NCI-H1092 treated with DMSO at 0.1 percent for 48 hours (cell line): ENCODE measurements around the gene GAK.
"Not testable (repeated sequence)": the region's sequence is repeated elsewhere in the genome, so short reads cannot be mapped to it uniquely, and the experiment has no call there.

Experiments
- DNase-seq: peaks from one replicate; lab custom pipeline; 2025; lab: John Stamatoyannopoulos, UW

The GAK gene

DNA sequence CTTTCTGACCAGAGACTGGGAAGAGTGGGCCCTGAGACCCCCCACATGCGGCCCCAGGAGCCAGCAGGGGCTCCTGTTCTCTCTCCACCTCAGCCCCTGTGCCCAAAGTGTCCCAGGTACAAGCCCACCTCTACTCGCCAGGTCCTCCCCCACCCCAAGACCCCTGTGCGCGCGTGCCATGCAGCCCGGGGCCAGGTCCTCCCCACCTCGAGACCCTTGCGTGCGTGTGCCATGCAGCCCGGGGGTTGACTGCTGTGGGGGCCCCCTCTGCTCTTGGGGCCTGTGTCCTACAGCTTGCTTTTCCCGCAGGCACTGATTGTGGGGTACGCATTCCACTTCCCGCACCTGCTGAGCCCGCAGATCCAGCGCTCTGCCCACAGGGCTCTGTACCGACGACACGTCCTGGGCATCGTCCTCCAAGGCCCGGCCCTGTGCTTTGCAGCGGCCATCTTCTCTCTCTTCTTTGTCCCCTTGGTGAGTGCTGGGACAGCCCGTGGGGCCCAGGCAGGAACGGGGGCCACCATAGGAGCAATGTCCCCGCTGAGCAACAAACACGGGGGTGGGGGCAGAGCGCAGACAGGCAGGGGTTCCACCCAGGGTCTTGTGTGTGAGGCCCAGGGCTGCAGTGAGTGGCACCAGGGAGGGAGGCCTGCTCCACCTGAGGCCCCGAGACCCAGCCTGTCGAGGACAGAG is 20.9 kb upstream of the GAK start:
- DNase-seq: no peak

DNA sequence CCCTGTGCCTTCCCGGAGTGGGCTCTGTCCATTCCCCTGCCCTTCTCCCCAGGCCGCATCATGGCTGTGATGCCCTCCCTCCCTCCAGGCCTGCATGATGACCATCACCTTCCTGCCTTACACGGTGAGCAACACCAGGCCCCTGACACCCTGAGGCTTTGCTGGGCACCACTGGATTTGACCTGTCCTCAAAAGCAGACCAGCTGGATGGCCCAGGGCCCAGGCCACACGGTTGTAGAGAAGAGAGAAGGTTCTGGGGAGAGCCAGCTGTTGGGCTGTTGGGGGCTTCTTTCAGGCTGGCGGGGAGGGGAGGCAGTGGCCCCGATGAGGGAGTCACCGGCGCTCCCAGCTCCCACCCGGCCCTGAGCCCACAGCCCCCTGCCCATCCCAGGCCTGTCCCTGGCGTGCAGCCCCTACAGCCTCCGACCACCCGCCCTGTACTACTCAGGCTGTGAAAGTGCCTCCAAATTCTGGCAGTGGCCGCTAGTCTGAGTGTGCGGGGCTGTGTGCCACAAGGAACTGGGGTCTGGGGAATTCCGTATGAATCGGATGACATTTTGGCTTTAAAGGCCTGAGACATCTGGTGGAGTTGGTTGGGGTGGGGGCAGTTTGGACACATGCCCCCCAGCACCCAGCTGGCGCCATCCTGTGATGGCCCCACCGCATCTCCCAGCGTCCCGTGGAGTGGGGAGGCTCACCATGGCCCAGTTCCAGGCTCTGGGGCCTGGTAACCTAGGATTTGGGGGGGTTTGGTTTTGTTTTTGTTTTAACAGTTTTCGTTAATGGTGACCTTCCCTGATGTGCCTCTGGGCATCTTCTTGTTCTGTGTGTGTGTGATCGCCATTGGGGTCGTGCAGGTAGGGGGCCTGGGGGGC is 19.7 kb upstream of the GAK start:
- no peak for DNase-seq

DNA sequence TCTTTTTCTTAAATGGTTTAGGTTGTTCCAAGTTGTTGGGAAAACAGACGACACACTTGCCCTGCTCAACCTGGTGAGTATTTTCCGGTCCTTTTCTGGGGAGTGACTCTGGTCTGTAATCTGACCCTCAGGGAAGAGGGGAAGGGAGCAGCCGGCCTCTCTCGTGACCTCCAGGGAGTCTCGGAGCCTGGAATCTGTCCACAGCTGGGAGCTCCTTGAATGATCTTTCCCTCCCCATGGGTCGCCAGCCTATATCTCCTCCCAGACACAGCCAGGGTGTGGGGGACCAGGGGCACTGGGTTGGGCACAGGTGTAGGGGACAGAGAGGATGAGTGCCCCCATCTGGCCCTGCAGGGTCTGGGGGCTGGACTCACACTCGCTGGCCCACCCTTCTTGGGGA is 19.1 kb upstream of the GAK start:
- DNase-seq: no peak

DNA sequence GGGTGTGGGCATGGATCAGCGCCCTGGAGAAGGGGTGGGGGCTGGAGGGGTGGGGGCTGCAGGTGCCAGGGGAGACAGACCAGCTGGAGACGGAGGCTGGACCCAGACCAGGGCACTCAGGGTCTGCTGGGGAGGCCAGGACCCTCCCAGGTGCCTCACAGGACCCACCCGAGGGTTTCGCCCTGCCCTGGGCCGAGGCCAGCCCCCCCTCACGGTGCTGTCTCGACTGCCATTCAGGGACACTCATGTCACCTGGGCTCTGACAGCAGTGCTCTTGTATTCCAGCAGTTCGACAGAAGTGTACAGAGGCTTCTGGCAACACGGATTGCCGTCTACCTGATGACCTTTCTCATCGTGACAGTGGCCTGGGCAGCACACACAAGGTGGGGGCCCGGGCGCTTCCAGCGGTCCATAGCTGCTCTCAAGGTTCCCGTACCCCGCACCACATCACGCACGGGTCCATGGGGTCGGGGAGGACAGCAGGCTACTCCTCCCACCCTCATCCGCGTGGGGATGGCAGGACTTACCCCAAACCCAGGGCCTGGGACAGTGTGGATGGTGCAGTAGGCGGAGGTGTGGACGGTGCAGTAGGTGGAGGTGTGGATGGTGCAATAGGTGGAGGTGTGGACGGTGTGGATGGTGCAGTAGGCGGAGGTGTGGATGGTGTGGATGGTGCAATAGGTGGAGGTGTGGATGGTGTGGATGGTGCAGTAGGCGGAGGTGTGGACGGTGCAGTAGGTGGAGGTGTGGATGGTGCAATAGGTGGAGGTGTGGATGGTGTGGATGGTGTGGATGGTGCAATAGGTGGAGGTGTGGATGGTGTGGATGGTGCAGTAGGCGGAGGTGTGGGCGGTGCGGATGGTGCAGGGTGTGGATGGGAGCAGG is 18.3 kb upstream of the GAK start:
- DNase-seq: no peak

DNA sequence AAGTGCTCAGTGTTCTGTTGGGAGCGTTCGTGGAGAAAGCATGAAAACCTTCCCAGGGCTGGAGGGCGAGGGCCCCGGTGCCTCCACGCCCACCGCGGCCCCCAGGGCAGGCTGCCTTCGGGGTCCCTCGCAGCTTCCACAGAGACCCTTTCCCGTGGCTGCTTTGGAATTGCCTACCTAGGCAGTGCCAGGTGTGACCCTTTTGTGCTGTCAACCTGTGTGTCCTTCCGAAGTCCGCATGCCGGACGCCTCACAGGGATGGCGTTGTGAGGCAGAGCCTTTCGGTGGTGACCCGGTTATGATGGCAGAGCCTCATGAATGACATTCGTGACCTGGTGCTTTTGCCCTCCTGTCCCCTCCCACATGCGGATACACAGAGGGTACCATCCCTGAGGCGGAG is 17.5 kb upstream of the GAK start:
- DNase-seq: no peak

DNA sequence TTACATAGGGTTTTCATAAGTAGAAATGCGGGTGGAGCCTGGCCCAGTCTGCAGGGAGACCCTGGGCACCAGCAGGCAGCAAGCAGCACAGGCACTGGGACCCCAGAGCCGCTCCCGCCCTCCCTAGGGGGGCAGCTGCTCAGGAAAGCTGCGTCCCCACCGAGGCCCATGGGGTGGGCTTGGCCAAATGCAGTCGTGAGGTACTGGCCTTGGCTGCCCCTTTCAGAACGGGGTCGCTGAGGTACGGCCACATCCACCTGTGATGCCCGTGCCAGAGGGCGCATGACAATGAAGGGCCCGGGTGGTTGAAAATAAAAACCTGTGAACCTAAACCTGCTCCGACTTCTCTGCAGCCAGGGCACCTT is 16.8 kb upstream of the GAK start:
- no peak for DNase-seq

DNA sequence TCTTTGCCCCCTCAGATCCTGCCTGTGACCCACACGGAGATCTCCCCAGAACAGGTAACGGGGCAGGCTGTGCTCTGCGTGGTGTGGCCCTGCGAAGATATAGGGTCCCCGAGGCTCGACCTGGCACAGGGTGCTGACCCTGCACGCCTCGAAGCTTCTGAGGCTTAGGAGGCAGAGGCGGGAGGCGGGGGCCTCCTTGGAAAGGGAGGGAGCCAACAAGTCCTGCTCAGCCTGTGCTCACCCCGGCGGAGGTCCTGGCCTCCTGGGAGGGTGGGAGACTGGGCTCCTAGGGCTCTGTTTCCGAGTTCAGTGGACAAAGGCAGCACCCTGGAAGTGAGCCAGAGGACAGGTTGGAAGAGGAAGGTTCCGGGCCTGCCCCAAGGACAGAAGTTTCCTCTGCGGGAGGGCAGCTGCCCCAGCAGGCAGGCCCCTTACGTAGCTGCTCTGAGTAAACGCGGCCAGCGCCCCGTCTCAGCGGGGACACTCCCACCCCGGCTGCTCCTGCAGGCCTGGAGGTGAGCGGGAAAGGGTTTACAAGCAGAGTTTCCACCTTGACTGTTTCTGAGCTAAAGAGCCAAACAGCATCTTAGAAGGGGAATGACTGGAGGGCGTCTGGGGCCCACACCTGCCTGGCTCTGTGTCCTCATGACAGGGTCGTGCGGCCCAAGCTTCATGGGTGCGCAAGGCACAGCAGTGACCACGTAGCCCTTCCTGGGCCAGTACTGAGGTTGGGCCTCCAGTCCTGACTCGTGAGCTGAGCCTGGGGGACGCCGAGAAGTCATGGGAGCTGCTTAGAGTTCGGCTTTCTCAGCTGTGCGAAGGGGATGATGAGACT is 16.2 kb upstream of the GAK start:
- no peak for DNase-seq

DNA sequence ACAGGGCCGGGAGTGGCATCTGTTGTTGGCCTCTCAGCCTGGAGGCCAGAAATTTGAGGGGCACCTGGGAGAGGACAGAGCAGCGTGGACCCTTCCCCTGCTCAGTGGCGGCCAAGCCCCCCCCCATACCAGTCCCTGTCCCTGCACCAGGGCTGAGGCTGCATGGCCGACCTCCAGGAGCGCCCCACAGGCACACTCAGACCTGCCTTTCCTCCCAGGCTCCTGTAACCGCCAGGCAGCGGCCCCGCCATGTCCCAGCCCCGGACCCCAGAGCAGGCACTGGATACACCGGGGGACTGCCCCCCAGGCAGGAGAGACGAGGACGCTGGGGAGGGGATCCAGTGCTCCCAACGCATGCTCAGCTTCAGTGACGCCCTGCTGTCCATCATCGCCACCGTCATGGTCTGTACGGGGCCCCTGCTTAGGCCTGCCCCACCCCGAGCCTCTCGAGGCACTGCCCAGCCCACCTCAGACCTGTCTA is 15.4 kb upstream of the GAK start:
- DNase-seq: no peak

DNA sequence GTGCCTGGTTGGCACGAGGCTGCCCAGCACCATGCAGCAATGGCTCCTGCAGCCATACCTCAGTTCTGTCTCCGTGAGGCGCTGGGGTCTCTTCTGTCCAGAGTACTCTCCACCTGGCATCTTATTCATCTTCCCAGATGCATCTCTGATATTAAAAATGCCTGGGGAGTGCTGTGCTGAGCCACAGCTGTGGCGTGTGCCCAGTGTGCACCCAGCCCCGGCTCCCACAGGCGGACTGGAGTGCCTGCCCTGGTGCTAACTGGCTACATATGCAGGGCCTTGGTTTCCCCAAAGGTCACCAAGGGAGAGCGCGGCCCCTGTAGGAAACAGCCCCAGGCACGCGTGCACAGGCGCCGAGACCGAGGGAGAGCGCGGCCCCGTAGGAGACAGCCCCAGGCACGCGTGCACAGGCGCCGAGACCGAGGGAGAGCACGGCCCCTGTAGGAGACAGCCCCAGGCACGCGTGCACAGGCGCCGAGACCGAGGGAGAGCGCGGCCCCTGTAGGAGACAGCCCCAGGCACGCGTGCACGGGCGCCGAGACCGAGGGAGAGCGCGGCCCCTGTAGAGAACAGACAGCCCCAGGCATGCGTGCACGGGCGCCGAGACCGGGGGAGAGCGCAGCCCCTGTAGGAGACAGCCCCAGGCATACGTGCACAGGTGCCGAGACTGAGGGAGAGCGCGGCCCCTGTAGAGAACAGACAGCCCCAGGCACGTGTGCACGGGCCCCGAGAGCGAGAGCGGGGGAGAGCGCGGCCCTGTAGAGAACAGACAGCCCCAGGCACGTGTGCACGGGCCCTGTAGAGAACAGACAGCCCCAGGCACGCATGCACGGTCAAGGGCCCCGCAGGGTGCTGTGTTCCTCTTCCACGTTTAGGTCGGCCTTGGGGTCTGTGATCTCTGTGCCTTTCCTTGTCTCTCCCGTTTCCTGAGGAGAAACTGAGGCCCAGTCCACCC is 14.7 kb upstream of the GAK start:
- no peak for DNase-seq

DNA sequence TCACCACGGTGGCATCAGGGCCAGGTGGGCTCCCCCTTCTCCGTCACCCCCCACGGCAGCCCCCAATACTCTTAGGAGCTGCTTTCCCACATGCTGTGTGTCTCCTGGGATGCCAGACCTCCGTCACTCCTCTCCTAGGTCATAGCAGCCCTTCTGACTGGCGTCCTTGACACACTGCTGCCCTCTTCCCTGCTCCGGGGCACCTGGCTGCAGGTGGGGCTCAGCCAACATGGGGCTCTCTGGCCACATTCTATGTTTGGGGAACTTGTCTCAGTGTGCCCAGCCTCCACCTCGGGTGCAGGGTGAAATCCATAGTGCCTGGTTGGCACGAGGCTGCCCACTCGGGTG is 14.0 kb upstream of the GAK start:
- DNase-seq: no peak

DNA sequence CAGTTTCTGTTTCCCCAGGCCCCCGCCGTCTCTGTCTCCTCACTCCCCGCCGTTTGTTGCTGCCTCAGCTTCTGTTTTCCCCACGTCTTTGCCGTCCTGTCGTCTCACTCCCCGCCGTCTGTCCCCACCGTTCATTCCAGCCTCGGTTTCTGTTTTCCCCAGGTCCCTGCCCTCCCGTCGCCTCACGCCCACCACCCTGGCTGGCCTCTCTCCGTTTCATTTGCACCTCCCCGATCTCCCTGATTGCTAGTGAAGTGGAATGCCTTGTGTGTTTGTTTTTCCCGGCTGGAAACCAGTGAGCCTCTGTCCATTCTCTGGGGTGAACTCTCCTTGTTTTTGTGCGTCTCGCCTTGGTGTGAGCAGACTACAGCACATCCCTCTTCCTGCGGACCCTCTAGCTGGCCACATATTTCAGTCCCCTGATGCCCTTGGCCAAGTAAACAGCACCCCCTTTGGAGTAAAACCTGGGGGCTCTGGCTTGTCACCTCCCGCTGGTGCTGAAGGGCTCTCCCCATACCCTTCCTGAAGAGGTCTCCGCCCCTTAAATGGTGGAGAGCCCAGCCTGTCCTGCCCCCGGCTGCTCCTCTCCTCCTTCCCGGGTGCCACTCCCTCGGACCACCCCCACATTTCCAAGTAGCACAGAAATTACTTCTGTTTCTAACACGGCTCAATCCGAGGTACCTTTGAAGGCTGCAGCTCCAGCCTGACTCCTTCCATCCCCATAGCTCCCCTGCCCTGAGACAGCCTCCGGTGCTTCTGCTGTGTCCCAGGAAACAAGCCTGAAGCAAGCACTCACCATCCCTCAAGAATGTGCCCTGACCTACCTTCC is 13.4 kb upstream of the GAK start:
- DNase-seq: no peak

DNA sequence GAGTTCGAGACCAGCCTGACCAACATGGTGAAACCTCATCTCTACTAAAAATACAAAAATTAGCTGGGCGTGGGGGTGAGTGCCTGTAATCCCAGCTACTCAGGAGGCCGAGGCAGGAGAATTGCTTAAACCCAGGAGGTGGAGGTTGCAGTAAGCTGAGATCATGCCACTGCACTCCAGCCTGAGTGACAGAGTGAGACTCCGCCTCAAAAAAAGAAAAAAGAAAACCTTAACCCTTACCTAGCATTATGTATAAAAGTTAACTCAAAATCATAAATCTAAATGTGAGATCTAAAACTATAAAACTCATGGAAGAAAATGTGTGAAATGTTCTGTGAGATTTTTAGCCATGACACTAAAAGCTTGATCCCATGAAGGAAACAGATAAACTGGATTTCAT is 7.4 kb upstream of the GAK start:
- DNase-seq: not testable (repeated sequence)

DNA sequence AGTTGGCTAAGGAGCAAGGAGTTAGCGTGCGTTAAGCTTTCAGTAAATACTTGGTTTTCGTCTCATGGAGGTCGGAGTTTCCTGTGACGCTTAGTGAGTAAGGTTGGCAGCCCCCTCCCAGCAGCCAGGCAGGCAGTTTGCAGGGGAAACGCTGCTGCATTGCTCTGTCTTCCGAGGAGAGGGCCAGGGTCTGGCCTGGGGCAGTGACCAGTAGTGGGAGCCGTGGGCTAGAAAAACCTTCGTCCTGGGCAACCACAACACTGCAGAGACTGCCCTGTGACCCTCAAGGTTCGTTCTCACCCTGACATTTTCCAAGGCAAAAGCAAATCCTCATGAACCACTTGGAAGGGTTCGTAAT is 576 bp upstream of the GAK start:
- no peak for DNase-seq

DNA sequence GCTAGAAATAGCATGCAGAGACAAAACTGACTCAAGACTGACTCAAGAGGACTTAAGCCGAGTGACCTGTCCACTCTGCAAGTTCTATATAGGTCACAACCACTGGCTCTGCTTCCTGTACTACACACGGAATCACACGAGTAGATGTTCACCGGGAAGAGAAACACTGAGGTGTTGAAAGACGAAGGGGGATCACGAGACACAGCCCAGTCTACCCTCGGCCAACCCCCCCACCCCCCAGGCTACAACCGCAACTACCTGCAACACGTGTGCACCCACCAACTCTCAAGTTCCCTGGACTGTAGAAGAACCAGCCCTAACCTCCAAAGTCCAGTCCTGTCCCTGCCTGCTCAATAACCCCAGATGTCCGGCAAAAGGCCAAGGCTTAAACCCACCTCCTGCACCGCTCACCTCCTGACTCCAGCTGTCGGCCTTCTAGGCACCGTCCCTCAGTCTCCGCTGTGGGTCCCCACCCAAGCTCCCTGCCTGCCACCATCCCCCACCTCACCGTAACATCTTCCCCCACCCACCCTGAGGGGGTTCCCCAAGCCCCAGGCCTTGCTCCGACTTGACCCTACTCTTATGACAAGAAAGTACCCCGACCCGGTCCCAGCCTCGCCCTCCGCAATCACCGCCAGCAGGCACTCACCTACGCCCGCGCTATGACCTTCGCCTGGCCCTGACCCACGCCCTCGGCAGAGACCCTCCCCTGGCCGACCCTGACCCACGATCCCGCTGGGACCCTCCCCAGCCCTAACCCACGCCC is 739 bp downstream of the GAK start:
- DNase-seq: no peak

DNA sequence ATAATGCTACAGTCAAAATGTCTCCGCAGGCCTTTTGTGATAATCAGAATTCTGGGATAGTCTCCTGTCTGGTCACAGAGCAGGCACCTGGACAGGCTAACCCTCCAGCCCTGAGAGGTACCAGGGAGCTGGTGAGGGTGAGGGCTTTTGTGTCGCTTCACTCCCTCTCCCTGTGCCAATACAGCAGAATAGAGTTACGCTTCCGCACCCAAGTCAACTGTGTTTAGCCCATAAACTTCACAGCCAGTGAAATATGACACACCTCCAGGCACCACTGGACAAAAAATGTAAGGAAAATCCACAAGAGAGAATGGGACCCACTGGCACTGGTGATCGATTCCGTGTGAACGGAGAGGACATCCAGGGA is 1.3 kb downstream of the GAK start:
- DNase-seq: no peak

DNA sequence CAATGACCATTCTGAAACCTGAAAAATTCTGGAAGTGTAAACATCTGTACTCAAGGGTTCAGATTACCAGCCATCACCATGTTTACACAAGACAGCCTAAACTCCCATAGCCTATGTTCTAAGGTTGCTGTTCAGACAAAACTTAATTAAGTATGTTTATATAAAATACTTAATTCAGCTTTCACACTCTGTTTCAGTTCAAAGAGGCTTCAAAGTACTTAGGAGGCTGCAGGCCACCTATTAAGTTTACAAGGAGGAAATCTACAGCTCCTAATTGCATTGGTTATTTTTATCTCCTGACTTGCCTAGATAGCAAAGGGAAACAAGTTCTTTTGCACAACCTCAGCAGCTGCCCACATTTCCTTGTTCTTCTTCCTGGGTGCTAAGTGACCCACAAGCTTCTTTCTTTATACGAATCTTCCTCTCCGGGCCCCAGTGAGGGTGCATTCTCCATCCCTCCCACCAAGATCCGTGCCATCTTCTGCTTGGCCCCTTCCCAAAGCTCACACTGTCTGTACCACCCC is 2.0 kb downstream of the GAK start:
- DNase-seq: no peak

DNA sequence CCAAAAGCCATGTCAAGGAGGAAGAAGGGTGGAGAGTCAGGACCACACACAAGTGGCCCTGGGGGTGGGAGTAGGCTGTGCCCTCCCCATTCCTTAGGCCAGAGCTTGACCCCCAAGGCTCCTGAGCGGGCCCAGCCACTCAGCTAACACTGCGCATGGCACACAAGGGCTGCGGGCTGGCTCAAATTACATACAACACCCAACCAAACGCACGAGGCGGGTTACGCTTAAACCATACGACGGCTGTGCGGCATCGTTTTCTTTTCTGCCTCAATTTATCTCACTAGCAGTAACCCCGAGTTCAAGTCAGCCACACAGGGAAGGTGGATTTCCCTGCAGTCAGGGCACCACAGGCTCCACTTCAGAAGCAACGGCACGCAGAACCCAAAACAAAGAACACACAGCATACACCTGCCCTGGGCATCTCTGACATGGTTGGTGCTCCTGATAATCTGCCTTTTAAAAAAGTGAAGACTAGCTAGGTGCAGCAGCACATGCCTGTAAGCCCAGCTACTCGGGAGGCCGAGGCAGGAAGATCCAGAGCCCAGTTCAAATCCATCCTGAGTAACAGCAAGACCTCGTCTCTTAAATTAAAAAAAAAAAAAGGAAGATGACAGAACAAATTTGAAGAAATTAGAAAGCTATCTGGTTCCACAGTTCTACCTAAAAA is 2.9 kb downstream of the GAK start:
- no peak for DNase-seq

DNA sequence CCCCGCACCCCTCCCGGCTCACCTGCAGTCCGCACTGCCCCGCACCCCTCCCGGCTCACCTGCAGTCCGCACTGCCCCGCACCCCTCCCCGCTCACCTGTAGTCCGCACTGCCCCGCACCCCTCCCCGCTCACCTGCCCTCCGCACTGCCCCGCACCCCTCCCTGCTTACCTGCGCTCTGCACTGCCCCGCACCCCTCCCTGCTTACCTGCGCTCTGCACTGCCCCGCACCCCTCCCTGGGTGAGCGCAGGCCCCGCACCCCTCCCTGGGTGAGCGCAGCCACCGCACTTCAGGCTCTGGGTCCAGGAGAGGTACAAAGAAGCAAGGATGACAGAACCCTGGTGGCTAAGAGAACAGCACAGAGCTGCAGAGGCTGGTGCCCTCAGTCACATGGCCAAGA is 4.5 kb downstream of the GAK start:
- DNase-seq: not testable (repeated sequence)
